ENCODE data around the gene LRRC46.

LRRC46 gene

DNA sequence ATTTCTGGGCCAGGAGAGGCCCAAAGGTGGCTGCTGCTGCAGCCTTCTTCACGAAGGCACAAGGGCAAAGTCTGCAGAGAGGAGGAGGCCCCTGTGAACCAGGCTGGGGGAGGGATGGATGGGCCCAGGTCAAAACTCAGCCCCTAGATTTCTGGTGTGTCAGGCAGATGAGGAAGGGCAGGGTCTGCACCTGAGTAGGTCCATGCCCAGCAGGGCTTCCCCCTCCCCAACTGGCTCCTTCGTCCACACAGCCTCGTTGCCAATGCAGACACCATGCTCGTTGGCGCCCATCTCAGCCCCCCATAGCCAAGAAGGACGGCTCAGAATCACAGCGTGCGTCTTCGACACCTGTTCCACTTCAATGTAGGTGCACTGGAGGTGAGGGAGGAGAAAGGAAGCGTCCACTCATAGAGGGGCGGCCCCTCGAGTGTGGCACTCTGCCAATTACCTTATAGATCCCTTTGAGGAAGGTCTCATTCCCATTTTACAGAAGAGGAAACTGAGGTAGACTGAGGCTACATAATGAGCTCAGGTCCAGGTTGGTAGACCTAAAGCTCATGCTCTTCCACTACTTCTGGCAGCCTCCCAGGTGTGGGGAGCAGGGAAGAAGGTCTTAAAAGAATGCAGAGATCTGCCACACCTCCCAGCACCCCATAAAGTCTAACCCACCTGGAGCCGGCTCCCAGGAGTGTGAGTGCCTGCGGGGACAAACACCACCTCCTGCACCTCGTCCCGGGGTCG lies 8.7 kb downstream of the LRRC46 start:
- peak overlapping the region; percentile 82 for H3K4me3 ChIP-seq (ENCODE audit: low read depth, low read length)
- TF ChIP-seq, protein P1, sequence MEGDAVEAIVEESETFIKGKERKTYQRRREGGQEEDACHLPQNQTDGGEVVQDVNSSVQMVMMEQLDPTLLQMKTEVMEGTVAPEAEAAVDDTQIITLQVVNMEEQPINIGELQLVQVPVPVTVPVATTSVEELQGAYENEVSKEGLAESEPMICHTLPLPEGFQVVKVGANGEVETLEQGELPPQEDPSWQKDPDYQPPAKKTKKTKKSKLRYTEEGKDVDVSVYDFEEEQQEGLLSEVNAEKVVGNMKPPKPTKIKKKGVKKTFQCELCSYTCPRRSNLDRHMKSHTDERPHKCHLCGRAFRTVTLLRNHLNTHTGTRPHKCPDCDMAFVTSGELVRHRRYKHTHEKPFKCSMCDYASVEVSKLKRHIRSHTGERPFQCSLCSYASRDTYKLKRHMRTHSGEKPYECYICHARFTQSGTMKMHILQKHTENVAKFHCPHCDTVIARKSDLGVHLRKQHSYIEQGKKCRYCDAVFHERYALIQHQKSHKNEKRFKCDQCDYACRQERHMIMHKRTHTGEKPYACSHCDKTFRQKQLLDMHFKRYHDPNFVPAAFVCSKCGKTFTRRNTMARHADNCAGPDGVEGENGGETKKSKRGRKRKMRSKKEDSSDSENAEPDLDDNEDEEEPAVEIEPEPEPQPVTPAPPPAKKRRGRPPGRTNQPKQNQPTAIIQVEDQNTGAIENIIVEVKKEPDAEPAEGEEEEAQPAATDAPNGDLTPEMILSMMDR (IDR thresholded peaks at IDR 0.05; ENCODE audit: control insufficient read depth, extremely low read depth, insufficient read depth) = no peak
- DNase-seq (ENCODE audit: low read depth) = no peak

DNA sequence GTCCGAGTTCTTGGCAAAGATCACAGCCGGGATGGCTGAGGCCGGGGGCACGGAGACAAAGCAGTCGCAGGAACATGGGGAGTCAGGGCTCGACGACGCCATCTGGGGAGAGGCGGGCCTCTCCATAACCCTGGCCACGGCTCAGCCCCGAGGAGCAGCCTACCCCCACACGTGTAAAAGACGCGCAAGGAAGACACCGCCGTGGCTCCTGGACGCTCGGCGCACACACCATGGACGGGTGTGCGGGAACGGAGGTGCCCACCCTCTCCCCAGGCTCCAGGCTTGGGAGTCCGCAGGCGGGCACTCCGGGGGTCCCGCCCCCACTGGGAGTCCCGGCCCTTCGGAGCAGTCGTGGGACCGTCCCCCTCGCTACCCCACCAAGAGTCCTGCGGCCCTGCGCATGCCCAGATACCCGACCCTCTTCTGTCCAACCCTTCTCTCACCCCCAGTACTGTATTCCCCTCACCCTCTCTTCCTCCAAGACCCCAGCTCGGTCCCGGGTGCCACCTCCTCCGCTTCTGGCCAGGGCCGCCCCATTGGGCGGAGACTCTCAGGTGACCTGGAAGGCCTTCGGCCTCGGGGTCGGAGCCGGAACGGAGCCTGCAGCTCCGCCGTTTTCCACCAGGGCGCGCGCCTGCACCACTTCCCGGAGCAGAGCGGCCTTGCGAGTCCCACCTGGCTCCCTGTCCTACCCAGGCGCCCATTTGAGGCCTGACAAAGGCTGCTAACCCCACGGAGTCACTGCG lies 9.4 kb downstream of the LRRC46 start, which contains the start of gene SCRN2:
TSS of gene SCRN2 (minus strand) at position 532 of the 746 bp plus-strand sequence. CDS start at position 102, 430 bp downstream.
- H3K4me3 ChIP-seq (ENCODE audit: low read depth, low read length) = peak within 1 kb of the TSS; percentile 82
- TF ChIP-seq, protein P1 (IDR thresholded peaks at IDR 0.05; ENCODE audit: control insufficient read depth, extremely low read depth, insufficient read depth) = peak; percentile 92
- DNase-seq (ENCODE audit: low read depth) = peak; percentile 56

DNA sequence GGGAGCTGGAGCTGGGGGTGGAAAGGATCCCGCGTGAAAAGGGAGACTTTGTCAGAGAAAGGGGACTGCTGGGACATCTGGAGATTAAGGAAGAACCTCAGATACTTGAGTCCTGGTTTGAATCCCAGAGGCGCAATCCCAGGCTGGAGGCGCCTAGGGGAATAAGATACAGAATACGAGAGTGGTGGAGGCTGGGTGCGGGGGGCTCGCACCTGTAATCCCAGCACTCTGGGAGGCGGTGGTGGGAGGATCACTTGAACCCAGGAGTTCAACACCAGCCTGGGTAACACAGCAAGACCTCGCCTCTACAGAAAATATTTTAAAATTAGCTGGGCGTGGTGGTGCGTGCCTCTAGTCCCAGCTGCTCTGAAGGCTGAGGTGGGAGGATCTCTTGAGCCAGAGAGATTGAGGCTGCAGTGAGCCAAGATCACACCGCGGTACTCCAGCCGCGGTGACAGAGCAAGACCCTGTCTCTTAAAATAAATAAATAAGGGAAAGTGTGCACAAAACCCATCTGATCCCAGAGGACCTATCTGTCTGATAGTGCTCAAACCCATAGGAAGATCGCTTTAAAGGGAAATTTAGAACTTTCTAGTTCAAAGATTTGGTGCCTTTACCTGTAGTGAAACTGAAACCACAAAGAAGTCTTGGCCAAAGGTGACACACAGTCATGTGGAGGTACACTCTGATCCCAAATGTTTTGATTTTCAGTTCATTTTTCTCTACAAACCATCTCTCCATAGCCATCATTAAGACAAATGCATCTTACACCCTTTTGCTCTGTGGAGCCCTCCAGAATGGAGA lies 10.2 kb downstream of the LRRC46 start:
- DNase-seq (ENCODE audit: low read depth) = no peak
- H3K4me3 ChIP-seq (ENCODE audit: low read depth, low read length) = peak overlapping the region; percentile 82; the same call in 1 of the 2 replicates
- TF ChIP-seq, protein P1 (IDR thresholded peaks at IDR 0.05; ENCODE audit: control insufficient read depth, extremely low read depth, insufficient read depth) = no peak

DNA sequence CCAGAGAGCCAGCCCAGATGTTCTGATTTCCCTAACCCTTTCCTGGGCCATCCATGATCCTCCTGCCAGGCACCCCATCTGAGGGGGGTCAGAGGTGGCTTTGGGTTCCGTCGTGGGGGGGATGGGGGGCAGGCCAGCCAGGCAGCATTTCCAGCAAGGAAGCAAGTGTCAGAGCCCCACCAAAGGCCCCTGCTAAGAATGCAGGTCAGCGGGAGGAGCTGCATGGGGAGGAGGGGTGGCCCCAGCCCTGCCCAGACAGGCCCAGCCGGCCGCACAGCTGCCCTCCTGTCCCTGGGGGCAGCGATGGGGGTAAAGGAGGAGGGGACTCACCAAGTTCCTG lies 11.9 kb downstream of the LRRC46 start:
- DNase-seq (ENCODE audit: low read depth) = no peak
- TF ChIP-seq, protein P1 (IDR thresholded peaks at IDR 0.05; ENCODE audit: control insufficient read depth, extremely low read depth, insufficient read depth) = no peak

DNA sequence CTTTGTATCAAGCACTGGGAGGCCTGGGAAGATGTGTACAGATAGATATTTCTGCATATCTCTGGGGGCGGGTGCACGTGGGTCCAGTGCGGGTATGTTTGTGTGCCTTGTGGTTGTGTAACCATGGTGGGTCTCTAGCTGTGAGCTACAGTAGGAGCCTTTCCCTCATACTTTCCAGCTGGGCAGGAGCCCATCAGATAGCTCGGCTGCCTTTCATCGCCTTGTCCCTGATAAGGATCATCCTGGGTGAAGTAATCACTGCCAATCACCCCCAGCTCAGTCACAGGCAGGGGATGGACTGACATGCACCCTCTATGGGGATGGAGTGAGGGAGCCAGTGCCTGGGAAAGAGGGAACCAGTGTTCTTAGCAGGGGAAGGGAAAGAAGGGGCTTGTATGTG lies 12.8 kb downstream of the LRRC46 start:
- H3K4me3 ChIP-seq (ENCODE audit: low read depth, low read length) = no peak overlapping the region
- TF ChIP-seq, protein P1 (IDR thresholded peaks at IDR 0.05; ENCODE audit: control insufficient read depth, extremely low read depth, insufficient read depth) = no peak
- peak; percentile 46 for DNase-seq (ENCODE audit: low read depth)

More for the DNA sequence above, 11.9 kb downstream of the LRRC46 start:
- no peak overlapping the region for H3K4me3 ChIP-seq (ENCODE audit: low read depth, low read length)

DNA sequence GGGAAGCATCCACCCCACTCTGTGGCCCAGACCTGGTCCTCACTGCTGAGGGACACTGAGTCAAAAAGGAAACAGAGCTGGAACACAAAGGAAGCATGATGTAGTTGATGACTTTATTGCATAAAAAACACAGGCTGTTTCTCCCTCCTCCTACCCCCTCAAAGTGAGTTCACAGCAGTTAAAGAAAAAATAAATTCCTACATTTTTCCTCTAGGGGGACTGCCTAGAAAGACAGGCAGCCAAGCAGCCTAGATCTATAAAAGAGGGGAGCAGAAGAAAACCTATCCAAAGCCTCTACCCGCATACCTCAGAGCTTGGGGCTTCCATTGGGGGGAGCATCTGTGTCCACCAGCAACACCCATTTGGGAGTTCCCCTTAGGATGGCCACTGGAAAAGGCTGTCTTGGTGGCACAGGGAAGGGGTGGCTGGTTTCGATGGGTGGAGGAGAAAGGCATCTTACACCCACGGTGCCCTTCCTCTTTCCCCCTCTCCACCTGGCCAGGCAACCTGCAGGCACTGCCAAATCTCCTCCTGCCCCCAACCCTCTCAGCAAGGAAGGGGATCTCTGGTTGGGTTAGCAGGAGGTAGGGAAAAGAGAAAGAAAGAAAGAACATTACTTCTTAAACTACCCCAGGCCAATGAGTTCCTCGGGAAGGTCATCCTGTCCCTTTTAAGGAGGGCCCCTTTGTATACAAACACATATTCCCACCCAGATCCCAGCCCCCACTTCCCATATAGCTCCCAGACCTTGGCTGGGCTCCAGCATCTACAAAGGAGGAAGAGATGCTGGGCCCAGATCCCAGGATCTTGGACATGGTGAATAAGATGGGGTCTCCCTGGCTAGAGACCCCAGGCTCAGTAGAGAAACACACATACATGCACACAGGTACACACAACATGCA lies 13.6 kb downstream of the LRRC46 start:
- no peak for DNase-seq (ENCODE audit: low read depth)
- TF ChIP-seq, protein P1 (IDR thresholded peaks at IDR 0.05; ENCODE audit: control insufficient read depth, extremely low read depth, insufficient read depth) = 0 out of 2 replicates have a peak, but pooled peaks have one; percentile 23
- no peak overlapping the region for H3K4me3 ChIP-seq (ENCODE audit: low read depth, low read length)

All from LNCaP clone FGC (cell line).